Erythroblast (primary cell): Measurements from ENCODE around the gene OLFM1.

ENCODE experiments used
- DNase-seq, 2 experiments: peaks; one replicate each; lab custom pipeline; 2025; lab: John Stamatoyannopoulos, UW
- GATA1 ChIP-seq: IDR thresholded peaks from 2 replicates; pipeline ENCODE4 v1.6.1; 2011; ENCODE audit warnings: low read depth, mild to moderate bottlenecking, control low read depth, low read length, moderate library complexity
- POLR2A ChIP-seq: IDR thresholded peaks from 2 replicates; pipeline ENCODE4 v1.6.1; 2011; ENCODE audit warnings: mild to moderate bottlenecking, low read length

Gene OLFM1

GRCh38 chr9:135087489-135087792, at the start of gene OLFM1:
Gene OLFM1, plus strand, starts transcription at chr9:135087668. Its CDS starts 322 bp downstream, at chr9:135087990.
- peak; percentile 24 to 48 for DNase-seq
- TF ChIP-seq POLR2A = no peak
- no peak for TF ChIP-seq GATA1

GRCh38 chr9:135038331-135038730, 49.1 kb upstream of the OLFM1 start:
- no peak for TF ChIP-seq POLR2A
- no peak for TF ChIP-seq GATA1
- no peak for DNase-seq

DNA sequence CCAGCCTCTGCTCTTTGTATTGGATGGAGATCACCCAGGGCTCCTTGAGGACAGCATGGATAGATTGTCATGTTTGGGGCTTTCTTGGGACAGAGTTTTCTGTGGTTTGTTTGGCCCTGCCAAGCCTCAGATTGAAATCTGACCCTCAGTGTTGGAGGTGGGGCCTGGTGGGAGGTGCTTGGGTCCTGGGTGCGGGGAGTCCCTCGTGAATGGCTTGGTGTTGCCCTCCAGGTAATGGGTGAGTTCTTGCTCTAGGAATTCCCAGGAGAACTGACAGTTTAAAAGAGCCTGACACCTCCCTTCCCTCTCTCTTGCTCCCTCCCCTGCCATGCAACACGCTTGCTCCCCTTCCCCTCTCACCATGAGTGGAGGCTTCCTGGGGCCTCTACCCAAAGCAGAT, 48.6 kb upstream of the OLFM1 start:
- no peak for DNase-seq
- TF ChIP-seq GATA1 (no peak), POLR2A (no peak)

DNA sequence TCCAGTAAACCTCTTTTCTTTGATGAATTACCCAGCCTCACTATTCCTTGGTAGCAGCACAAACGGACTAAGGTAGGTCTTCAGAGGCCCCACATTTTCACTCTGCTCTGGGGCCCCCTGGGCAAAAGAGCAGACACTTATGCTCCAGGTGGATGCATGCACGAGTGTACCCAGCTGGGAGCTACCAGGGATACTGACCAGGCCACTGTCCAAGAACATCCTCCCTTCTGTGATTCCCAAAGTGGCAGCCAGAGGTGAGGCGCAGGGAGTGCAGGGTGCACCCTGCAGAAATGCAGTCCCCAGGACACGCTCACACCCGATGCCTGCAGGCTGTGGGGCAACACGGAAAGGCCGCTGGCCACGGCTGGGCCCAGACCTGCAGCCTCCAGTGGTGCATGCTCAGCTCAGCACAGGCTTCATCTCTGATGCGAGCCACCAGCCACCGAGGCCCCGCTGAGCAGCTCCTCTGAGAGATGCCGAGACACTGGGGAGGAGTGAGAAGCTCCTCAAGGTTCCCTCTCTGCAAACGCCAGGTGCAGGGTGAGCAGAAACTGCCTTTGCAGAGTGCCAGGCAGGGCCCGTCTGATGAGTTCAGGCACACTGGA, 48.1 kb upstream of the OLFM1 start:
- TF ChIP-seq POLR2A (no peak), GATA1 (no peak)
- no peak for DNase-seq

- no peak for DNase-seq
- no peak for TF ChIP-seq POLR2A
- TF ChIP-seq GATA1 = no peak
Measured at GRCh38 chr9:135039916-135040645, 47.4 kb upstream of the OLFM1 start.

DNA sequence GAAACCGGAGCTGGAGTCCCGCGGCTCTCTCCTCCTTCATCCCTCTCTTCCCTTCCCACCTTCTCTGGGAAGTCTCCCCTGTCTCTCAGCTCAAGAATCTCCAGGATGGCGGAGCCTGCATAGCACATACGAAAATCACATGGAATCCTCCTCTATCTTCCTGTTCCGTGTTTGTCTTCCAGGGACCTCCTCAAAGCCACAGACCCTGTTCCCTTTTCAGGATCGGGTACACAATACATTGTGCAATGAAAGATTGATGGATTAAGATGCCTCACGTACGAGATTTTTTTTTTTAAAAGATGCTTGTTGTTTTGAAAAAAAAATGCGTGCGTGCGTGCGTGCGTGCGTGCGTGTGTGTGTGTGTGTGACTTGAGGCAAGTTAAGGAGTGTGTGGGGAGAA, 46.6 kb upstream of the OLFM1 start:
- TF ChIP-seq POLR2A = no peak
- no peak for TF ChIP-seq GATA1
- DNase-seq = no peak

DNA sequence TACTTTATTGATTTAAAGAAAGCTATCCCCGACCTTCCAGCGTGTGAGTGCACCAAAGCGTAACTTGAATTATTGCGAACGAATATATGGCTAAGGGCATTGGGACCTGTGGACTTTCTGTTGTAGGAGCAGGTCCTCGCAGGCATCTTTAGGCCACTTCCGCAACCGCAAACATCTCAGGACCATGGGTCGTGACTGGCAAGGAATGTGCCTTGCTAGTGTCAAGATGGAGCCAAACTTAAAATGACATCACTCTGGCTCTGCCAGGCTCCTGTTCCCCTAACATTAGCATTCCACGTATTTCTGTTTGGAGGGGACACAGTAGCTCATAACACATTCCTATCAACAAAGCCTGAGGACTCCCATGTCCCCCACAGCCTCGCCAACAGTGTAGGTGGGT, 44.1 kb upstream of the OLFM1 start:
- TF ChIP-seq GATA1 (no peak), POLR2A (no peak)

DNA sequence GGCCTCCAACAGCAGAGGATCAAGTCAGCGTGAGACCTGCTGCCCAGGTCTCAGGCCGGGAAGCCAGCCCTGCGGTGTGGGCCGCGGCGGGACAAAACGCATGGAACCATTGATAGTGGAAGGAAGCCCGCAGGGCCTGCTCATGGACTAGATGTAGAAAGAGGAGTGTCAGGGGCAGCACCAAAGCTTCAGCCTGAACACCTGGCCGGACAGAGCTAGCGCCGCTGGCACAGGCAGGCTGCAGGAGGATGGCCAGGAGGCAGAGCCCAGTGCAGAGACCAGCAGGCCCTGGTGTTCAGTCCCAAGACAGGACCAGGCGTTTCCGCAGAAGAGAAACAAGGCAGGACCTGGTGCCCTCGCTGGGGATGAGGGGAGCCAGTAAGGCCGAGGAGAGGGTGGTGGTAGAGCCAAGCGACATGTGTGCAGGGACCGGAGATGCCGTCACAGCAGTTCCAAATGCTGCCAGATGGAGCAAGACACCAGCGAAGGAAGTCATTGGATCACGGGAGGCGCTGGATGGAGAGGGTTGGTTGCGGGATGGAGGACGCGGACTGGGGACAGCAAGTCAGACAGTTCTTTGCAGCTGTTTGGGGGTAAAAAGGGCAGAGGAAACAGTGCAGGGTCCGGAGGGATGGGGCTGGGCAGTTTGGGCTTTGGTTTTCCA, 42.1 kb upstream of the OLFM1 start:
- DNase-seq = no peak
- TF ChIP-seq GATA1 (no peak), POLR2A (no peak)

More for the DNA sequence above, 44.1 kb upstream of the OLFM1 start:
- DNase-seq = no peak

DNA sequence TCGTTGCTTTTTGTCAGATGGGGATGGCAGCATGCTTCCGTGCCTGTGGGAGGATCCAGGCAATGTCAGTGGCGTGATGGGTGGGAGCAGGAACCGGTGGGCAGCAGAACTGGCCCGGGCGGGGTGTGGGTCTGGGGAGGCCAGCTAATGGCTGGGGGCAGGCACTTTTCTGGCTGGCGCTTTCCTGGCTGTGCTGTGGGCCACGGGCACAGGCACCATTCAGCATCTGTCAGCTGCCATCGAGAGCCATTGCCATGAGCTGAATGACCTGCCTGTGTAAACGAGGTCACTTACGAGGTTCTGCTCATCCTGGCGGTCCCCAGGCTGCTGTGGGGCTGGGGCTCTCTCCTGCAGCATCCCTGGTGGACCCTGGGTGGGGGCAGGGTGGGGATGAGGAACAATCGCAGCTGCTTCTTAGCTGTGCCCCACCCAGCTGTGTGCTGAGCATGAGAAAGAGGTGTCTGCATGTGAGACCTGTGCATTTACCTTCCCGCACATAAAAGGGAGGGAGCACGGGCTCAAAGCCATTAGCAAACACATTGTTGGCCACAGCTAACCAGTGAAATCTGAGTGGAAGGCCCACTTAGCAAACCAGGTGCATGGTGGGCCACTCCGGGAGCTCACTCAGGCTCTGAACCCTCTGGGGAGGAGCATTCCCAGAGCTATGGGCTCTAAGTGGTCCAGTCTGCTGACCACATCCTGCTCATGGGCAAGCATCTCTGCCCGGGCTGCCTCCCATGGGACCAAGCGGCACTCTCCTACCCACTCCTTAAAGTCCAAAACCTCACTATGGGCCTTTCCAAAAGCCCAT, 41.3 kb upstream of the OLFM1 start:
- no peak for TF ChIP-seq GATA1
- TF ChIP-seq POLR2A = no peak
- DNase-seq = no peak

GRCh38 chr9:135046739-135047350, 40.6 kb upstream of the OLFM1 start:
- DNase-seq = no peak

DNA sequence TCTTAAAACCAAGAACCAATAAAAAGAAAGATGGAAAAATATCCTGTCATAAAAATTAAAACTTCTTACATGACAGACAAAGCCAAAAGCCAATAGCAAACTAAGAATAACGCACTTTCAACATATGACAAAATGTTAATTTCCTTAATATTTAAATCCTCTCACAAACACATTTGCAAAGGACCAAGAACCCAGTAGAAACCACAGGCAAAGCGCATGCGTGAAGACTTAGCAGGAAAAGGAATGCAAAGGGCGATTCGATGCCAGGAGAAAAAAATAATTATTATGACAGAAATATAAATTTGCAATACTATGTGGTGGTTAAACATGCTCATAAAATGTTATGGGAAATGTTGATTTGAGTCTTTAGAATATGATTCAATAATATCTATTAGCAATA, 39.9 kb upstream of the OLFM1 start:
- DNase-seq = no peak
- no peak for TF ChIP-seq POLR2A
- no peak for TF ChIP-seq GATA1

More at GRCh38 chr9:135046739-135047350, 40.6 kb upstream of the OLFM1 start:
- no peak for TF ChIP-seq POLR2A
- TF ChIP-seq GATA1 = no peak

- no peak for TF ChIP-seq POLR2A
- no peak for DNase-seq
Measured at GRCh38 chr9:135048046-135048757, 39.3 kb upstream of the OLFM1 start.
